Activated naive CD4-positive, alpha-beta T cell treated with anti-CD3 and anti-CD28 coated beads, Interleukin-2, amount 50 U/mL, for 72 hours (primary cell): Measurements from ENCODE around the gene KREMEN2. TPM values are rescaled to one million over a fixed set of nuclear protein-coding genes. Genes with fewer than 3 reads are reported as not detected.
A peak's percentile ranks its signal among the peaks of the same experiment; 100 is the strongest.

Source experiments
- ATAC-seq, 2 donors: fragments of 150-1000 bp; cut with Tn5 transposase; 2 replicates each; pipeline ENCODE4 v1.10.0; 2021; ENCODE audit warnings: mild to moderate bottlenecking in 2 of 2, moderate library complexity in 2 of 2
- DNase-seq, 2 donors: peaks; one replicate each; pipeline ENCODE4 v3.0.0; 2021 to 2022; ENCODE audit warnings: low spot score in 2 of 2
- H3K27ac Mint-ChIP-seq, 2 donors: one replicate each; pipeline ENCODE4 v1.8.0; 2022; ENCODE audit warnings: mild to moderate bottlenecking in 2 of 2, mixed read lengths in 2 of 2
- H3K36me3 Mint-ChIP-seq, 2 donors: one replicate each; pipeline ENCODE4 v1.8.0; 2022; ENCODE audit warnings: mixed read lengths in 2 of 2
- H3K9me3 Mint-ChIP-seq, 2 donors: one replicate each; pipeline ENCODE4 v1.8.0; 2022; ENCODE audit warnings: mixed read lengths in 2 of 2
- total RNA-seq, 2 donors: library from RNA; stranded (reverse); gene quantifications; one replicate each; pipeline ENCODE4 v1.2.3, GENCODE V29; 2022

The KREMEN2 gene
- total RNA-seq, 2 donors from 2014 or later, result not detected

DNA sequence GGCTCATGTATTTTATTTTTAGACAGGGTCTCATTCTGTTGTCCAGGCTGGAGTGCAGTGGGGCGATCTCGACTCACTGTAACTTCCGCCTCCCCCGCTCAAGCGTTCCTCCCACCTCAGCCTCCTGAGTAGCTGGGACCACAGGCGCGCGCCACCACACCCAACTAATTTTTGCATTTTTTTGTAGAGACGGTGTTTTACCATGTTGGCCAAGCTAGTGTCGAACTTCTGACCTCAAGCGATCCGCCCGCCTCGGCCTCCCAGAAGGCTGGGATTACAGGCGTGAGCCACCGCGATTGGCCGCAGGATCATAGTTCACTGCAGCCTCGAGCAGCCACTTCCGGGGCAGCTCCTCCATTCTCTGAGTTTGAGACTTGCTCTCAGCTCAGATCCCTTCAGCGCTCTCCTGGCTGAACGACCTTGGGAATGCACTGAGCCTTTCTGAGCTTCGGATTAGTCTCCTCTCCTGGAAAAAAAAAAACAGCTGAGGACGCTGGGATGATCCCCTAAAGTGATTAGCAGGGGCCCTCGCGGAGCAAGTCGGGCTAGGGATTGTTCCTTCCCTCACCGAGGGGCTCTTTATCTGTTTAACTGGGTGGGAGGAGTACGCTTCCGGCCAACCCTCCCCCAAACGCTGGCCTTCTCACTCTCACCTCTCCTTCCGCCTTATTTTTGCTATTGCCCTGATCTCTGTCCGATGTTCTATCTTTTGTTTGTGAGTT, 17.3 kb downstream of the KREMEN2 start:
- DNase-seq (no peak), ATAC-seq (no peak)
- no peaks in the 10 kb centered on the region for H3K9me3 Mint-ChIP-seq
- peak overlapping the region; percentile 86 to 89 for H3K27ac Mint-ChIP-seq
- H3K36me3 Mint-ChIP-seq, result peaks cover 12 to 13% of the 10 kb centered on the region in 2 donors

DNA sequence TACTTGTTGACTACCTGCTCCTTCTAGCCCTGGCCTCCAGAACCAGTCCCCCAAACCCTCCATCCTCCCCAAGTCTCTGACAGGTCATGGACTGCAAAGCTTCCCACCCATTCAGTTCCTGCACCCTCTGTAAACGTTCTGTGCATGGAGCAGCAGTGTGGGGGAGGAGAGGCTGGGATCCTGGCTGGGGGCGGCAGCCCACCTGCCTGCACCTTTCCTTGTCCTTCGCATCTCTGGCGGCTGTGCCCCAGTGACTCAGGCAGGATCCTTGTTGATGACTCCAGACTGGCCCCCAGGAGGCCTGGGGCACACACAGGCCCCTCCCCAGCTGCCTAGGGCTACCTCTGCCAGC, 17.8 kb downstream of the KREMEN2 start:
- Mint-ChIP-seq H3K27ac (peak overlapping the region in 1 of 2 donors; percentile 26), H3K36me3 (peaks cover 12 to 13% of the 10 kb centered on the region in 2 donors), H3K9me3 (no peaks in the 10 kb centered on the region)
- no peak for ATAC-seq
- DNase-seq, result no peak

DNA sequence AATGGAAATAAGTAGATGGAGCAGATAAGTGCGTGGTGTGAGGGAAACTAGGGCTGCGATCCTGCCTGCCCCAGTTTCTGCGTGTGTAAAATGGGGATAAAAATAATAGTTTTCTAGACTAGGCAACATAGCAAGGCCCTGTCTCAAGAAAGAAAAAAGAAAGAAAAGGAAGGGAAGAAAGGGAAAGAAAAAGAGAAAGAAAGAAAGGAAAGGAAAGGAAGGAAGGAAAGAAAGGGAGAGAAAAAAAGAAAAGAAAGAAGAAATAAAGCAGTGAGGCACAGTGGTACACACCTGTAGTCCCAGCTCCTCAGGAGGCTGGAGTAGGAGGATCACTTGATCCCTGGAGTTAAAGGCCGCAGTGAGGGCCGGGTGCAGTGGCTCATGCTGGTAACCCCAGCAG, 18.3 kb downstream of the KREMEN2 start:
- DNase-seq (no peak), ATAC-seq (no peak)
- Mint-ChIP-seq H3K27ac (no peak overlapping the region), H3K36me3 (peaks cover 12 to 13% of the 10 kb centered on the region in 2 donors), H3K9me3 (no peaks in the 10 kb centered on the region)

DNA sequence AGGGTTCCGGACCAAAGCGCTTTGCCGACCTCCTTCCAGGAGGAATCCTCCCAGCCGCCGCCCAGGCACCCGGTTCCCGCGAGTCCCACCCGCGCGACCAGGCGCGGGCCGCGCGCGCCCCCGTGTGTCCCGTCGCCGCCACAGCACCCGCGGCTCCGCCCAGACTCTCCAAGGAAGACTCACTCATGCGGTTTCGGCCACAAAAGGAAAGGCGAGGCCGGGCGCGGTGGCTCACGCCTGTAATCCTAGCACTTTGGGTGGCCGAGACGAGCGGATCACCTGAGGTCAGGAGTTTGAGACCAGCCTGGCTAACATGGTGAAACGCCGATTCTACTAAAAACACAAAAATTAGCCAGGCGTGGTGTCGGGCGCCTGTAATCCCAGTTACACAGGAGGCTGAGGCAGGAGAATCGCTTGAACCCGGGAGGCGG, 19.6 kb downstream of the KREMEN2 start:
- ATAC-seq (peak; percentile 62 to 68), DNase-seq (peak; percentile 75 to 84)
- no peaks in the 10 kb centered on the region for H3K9me3 Mint-ChIP-seq
- H3K36me3 Mint-ChIP-seq, result peaks cover 6 to 7% of the 10 kb centered on the region in 2 donors
- no peak overlapping the region for H3K27ac Mint-ChIP-seq

DNA sequence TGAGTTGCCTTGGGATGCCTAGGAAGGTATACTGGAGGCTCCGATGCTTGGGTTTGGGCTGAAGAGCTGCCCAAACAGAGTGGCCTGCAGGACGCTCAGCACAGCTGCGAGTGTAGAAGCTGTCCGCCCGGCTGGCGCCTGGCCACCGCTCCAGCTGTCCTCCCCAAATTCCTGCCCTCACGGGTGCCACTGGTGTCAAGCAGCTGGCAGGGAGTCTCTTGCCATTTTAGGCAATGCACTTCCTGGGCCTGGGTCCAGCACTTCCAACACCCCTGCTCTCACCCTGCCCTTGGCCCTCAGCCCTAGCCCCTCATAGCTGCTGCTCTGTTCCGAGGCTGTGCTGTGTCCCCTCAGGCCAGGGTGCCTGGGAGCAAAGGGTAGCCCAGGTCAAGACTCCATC, 21.4 kb downstream of the KREMEN2 start:
- no peak overlapping the region for H3K27ac Mint-ChIP-seq
- no peak for ATAC-seq
- DNase-seq, result no peak
- H3K36me3 Mint-ChIP-seq, result no peaks in the 10 kb centered on the region
- H3K9me3 Mint-ChIP-seq, result no peaks in the 10 kb centered on the region

DNA sequence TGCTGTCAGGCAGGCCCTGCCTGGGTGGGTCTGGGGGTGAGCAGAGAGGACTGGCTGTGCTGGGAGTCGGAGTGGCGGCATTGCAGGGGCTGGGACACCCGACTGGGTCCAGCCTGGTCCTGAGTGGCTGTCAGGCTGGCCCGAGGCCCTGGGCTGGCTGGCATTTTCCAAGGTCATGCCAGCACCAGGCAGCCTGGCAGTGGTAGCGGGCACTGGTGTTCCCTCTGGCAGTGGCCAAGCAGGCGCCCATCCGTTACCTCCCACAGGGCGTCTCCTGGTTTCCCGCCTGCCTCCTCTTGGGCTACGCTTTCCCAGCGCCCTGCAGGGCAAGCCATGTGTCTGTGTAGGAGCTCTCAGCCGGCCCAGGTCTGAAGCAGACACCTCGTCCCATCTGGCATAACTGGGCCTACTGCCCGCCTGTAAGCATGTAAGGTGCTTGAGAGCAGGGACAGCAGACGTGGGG, 21.8 kb downstream of the KREMEN2 start:
- Mint-ChIP-seq H3K9me3 (no peaks in the 10 kb centered on the region), H3K36me3 (no peaks in the 10 kb centered on the region), H3K27ac (no peak overlapping the region)
- ATAC-seq, result no peak
- no peak for DNase-seq

DNA sequence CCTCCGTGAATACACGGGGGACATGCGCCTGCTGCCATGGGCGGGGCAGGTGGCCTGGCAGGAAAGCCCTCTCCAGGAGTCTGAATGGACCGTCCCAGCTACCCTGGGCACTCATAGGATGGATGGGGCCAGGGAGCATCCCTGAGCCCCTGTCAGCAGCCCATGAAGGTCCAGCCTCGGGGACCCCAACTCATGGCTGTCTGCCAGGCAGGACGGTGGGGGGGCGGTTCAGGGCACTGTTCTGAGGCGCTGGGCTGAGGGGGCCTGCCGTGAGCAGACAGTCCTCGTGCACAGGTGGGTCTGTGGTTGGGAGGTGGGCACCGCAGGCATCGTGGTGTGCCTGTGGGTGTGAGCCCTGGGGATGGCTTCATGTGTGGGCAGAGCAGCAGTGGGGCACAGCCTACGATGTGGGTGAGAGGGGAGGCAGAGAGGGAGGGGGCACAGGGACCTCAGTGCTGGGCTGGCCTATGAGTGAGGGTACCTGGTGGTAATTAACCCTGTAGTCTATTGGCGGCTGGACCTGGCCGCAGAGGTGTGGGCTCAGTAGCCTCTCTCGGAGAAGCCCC, 22.6 kb downstream of the KREMEN2 start:
- DNase-seq, result no peak
- Mint-ChIP-seq H3K27ac (no peak overlapping the region), H3K9me3 (no peaks in the 10 kb centered on the region), H3K36me3 (no peaks in the 10 kb centered on the region)
- ATAC-seq, result no peak

DNA sequence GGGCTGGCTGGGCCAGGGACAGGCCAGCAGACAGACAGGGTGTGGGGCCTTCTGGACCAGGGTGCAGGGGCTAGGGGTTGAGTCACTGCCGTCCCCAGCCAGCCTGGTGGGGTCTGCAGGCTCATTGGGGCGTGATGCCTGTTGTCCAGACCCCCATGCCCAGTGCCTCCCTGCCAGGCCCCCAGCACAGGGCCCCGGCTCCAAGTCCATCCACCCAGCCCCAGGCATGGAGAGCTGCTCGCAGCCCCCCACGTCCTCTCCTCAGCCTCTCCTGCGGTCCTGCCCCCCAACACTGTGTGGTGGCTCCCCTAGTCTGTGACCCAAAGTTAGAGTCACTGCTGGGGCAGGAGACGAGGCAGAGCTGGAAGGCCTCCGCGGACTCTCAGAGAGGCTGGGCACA, 23.2 kb downstream of the KREMEN2 start:
- ATAC-seq (no peak), DNase-seq (no peak)
- no peaks in the 10 kb centered on the region for H3K9me3 Mint-ChIP-seq
- H3K36me3 Mint-ChIP-seq, result no peaks in the 10 kb centered on the region
- H3K27ac Mint-ChIP-seq, result no peak overlapping the region

DNA sequence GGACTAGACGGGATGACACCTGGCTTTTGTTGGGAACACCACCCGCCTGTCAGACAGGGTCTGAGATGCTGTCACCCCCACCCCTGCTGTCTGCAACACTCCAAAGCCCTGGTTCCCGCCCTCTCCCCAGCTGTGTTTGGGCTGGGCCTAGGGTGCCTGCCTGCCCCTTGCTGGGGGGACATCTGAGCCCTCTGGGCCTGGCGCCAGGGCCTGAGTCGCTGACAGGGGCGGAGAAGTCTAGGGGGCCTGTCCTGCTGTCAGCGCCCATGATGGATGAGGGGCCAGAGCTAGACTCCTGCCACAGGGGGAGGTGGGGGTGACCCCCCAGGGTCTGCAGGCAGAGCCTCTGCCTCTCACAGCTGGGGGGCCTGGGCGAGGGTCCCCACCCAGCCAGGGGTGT, 23.8 kb downstream of the KREMEN2 start:
- Mint-ChIP-seq H3K9me3 (no peaks in the 10 kb centered on the region), H3K27ac (no peak overlapping the region), H3K36me3 (no peaks in the 10 kb centered on the region)
- DNase-seq (no peak), ATAC-seq (no peak)

DNA sequence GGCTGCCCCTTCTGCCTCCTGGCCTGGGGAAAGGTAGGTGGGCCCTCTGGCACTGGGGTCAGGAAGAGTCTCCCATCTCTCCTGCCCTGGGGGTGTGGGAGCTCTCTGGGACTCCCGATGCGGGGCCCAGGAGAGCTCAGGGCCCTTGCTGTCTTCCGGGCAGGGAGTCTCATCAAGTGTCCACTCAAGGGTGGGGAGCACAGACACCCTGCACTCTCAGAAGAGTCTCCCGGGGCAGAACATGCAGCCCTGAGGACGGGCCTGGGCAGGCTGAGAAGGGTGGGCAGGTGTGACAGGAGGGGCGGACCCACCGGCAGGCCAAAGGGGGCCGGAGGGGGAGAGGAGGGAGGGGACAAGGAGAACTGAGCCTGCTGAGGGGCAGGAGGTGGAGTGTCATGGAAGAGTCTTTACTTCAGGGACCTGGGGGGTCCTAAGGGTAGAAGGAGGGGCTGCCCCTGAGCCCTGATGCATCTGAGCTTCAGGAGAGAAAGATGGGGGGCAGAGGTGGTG, 24.6 kb downstream of the KREMEN2 start:
- ATAC-seq (no peak), DNase-seq (no peak)
- H3K27ac Mint-ChIP-seq, result no peak overlapping the region
- H3K9me3 Mint-ChIP-seq, result no peaks in the 10 kb centered on the region
- no peaks in the 10 kb centered on the region for H3K36me3 Mint-ChIP-seq

DNA sequence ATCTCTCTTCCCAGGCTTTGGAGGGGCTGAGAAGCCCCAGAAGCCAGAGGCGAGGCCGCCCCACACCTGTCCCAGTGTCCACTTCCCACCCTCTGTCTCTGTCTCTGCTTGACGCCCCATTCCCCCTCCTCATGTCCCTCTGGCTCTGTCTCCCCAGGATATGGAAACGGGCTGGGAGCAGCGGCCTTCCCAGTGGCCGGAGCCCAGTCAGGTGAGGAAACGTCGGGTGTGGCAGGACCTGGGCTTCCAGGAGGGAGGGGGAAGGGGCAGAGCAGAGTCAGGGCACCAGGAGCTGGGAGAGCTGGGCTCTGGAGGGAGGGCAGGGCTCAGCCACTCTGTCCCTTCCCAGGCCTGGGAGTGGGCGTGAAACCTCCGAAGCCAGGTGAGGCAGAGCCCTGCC, 26.8 kb downstream of the KREMEN2 start:
- DNase-seq, result no peak
- ATAC-seq, result no peak
- Mint-ChIP-seq H3K27ac (no peak overlapping the region), H3K36me3 (no peaks in the 10 kb centered on the region), H3K9me3 (no peaks in the 10 kb centered on the region)

DNA sequence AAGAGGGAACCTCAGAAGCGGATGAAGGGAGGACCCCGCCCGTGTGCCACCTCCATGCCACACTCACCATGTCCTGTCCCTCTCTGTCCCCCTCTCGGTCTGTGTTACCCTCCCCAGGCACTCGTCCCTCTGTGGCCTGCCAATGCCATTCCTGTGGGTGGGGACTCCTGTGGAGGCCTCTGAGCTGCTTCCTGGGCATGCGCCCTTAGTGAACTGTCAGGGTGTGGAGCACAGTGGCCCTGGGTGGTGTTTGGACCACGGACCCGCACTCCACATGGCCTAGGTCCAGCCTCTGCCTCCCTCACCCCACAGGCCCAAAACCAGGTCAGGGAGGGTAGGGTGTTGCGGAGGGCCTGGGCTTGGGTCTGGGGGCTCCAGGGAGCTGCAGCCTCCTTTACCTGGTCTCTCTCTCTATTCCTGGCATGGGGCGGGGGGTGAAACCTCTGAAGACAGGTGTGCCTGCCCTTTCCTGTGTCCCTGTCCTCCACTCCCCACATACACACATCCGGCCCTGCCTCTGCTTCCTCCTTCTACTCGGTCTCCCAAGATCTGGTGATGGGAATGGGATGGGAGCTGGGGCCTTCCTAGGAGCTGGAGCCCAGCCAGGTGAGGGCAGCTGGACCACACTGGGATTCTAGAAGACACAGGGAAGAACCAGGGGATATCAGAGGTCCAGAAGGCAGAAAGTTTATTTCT, 27.6 kb downstream of the KREMEN2 start:
- Mint-ChIP-seq H3K27ac (no peak overlapping the region), H3K36me3 (no peaks in the 10 kb centered on the region), H3K9me3 (no peaks in the 10 kb centered on the region)
- ATAC-seq, result no peak
- no peak for DNase-seq

DNA sequence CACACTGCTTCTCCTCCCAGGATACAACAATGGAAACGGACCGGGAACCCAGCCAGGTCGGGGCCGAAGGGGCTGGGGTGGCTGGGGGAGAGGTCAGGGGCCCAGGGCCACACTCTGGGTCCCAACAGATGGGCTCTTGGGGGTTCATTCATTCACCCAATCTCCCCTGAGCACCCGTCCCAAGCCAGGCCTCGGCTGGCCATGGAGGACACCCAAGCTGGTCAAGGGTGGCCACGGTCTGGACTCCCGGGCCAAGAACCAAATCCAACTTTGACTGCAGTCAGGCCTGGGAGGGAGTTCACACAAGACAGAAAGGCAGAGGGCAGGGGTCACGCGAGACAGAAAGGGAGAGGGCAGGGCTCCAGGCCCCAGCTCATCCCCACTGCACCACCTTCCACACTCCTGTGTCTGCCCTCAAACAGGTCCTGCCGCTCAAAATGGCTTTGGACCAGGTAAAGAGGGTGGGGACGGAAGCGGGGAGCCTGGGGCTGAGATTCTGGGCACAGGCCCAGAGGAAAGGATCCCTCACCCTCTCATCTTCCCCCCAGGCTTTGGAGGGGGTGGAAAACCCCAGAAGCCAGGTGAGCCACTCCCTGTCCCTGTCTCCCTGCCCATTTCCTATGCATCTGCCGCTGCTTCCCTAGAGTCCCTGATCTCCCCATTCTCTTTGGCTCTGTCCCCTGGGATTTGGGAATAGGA, 28.5 kb downstream of the KREMEN2 start:
- Mint-ChIP-seq H3K27ac (no peak overlapping the region), H3K9me3 (no peaks in the 10 kb centered on the region), H3K36me3 (no peaks in the 10 kb centered on the region)
- no peak for ATAC-seq
- DNase-seq, result no peak

DNA sequence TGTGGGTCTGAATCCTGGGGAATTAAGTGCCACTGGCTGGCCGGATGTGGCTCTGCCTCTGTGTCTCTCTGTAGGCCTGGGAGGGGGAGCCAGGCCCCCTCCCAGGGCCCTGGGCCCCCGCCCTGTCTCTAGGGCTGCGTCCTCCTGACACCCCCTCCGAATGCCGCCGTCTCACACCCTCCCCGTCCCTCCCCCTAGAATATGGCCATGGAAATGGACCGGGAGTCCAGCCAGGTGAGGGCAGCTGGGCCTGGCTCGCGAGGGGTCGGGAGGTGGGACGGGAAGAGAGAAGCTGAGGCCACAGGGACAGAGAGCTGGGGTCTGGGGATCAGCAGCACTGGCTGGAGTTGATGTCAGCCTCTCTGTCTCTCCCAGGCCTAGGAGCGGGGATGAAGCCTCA, 32.2 kb downstream of the KREMEN2 start:
- Mint-ChIP-seq H3K27ac (no peak overlapping the region), H3K36me3 (no peaks in the 10 kb centered on the region), H3K9me3 (no peaks in the 10 kb centered on the region)
- ATAC-seq (no peak), DNase-seq (no peak)

DNA sequence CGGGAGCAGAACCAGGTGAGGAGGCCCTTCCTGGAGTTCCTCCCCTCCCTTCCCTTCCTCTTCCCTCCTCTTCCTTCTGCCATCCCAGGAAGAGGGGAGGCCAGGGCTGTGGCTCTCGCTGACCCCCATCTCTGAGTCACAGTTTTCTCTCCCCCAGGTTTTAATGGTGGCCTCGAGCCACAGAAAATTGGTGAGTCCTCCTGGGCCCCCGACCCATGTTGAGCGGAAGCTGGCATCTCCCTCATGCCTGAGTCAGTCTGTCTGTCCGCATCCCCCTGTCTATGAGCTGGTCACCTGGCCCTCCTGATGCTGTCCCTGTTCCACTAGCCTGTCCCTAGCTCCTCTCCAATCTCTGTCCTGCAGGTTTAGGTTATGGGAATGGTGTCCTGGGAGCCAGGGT, 35.9 kb downstream of the KREMEN2 start:
- DNase-seq (no peak), ATAC-seq (no peak)
- Mint-ChIP-seq H3K9me3 (no peaks in the 10 kb centered on the region), H3K36me3 (no peaks in the 10 kb centered on the region), H3K27ac (no peak overlapping the region)

DNA sequence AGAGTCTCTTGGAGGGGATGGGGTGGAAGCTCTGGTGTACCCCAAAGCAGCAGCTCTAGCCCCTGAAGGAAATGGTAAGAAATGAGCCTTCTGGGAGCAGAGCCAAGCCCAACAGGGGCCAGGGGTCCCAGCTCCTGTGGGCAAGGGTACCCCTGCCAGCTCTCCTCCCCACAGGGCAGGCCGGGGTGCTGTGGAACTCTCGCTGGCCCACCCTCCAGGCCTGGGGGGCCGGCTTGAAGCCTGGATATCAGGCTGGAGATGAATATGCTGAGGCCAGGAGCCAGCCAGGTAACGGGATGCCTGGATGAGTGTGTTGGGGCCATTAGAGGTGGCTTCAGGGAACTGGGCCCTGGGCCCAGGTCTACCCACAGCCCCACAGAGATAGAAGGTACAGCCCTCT, 36.5 kb downstream of the KREMEN2 start:
- Mint-ChIP-seq H3K36me3 (no peaks in the 10 kb centered on the region), H3K27ac (no peak overlapping the region), H3K9me3 (no peaks in the 10 kb centered on the region)
- DNase-seq, result no peak
- ATAC-seq, result no peak

DNA sequence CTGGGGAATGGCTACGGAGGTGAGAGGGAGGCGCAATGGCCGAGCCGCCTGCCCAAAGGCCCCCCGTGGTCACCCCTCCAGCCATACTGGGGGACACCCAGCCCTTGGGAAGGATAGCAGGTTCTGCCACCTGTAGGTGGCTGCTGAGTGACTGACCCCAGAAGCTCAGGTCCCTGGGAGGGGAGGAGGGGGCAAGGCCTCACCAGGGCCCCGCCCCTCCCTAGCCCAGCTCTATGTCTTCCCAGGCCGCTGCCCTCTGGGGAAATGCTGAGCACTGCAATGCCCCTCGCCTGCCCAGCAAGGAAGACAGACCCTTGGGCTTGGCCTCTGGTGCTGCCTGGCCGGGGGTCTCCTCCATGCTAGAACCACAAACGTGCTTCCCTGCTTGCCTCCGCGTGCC, 37.2 kb downstream of the KREMEN2 start:
- ATAC-seq, result no peak
- H3K36me3 Mint-ChIP-seq, result no peaks in the 10 kb centered on the region
- DNase-seq, result no peak
- H3K9me3 Mint-ChIP-seq, result no peaks in the 10 kb centered on the region
- H3K27ac Mint-ChIP-seq, result no peak overlapping the region
